Fibroblast of pulmonary artery (primary cell): Measurements from ENCODE around the gene FAM111A.

Source experiments
- DNase-seq: peaks from one replicate; pipeline ENCODE4 v3.0.0-alpha.2; 2010; ENCODE audit warnings: low read depth
- H3K4me3 ChIP-seq: replicated peaks from 2 replicates; pipeline ENCODE4 v1.5.1; 2011; ENCODE audit warnings: low read depth, mild to moderate bottlenecking, control low read depth, low read length, moderate library complexity
- CTCF ChIP-seq: IDR thresholded peaks from 2 replicates; pipeline ENCODE4 v1.5.1; 2011; ENCODE audit warnings: mild to moderate bottlenecking, control low read depth, low read length, inconsistent platforms; ENCODE audit errors: missing control alignments

Gene FAM111A

GRCh38 chr11:59171508-59172322, 29.1 kb downstream of the FAM111A start, which contains the start of gene DTX4:
TSS of gene DTX4 (plus strand) at chr11:59172132. CDS start at chr11:59172596, 464 bp downstream.
- H3K4me3 ChIP-seq, result peak within 1 kb of the TSS; percentile 70
- TF ChIP-seq CTCF, result peak; percentile 99
- peak; percentile 92 for DNase-seq

- no peak for DNase-seq
- TF ChIP-seq CTCF, result no peak
- peak overlapping the region; percentile 70 for H3K4me3 ChIP-seq
Measured at GRCh38 chr11:59172345-59173079, 29.9 kb downstream of the FAM111A start.

- peak; percentile 48 for DNase-seq
- H3K4me3 ChIP-seq, result peak overlapping the region; percentile 70
Measured at GRCh38 chr11:59173080-59173963, 30.7 kb downstream of the FAM111A start.

GRCh38 chr11:59173964-59174663, 31.5 kb downstream of the FAM111A start:
- TF ChIP-seq CTCF, result no peak
- DNase-seq, result peak; percentile 48
- H3K4me3 ChIP-seq, result peak overlapping the region; percentile 70

More at GRCh38 chr11:59173080-59173963, 30.7 kb downstream of the FAM111A start:
- TF ChIP-seq CTCF, result no peak

- H3K4me3 ChIP-seq, result no peak overlapping the region
- DNase-seq, result peak; percentile 14
- TF ChIP-seq CTCF, result no peak
Measured at GRCh38 chr11:59174664-59175033, 32.0 kb downstream of the FAM111A start.

- no peak for TF ChIP-seq CTCF
- H3K4me3 ChIP-seq, result no peak overlapping the region
- DNase-seq, result no peak
Measured at GRCh38 chr11:59175091-59175501, 32.4 kb downstream of the FAM111A start.
